HEK293T (cell line): ENCODE data around the gene NUFIP2.

Experiments
- ARNT ChIP-seq: fragments of 450-650 bp; IDR thresholded peaks from 2 replicates; pipeline ENCODE4 v1.6.1; 2017; ENCODE audit warnings: mild to moderate bottlenecking
- ELF4 ChIP-seq: fragments of 450-650 bp; IDR thresholded peaks from 2 replicates; pipeline ENCODE4 v1.6.1; 2017; ENCODE audit warnings: antibody characterized with exemption
- FOXM1 ChIP-seq: fragments of 450-650 bp; IDR thresholded peaks from 2 replicates; pipeline ENCODE4 v1.6.1; 2017; ENCODE audit warnings: mild to moderate bottlenecking, borderline replicate concordance
- LEF1 ChIP-seq: fragments of 450-650 bp; IDR thresholded peaks from 2 replicates; pipeline ENCODE4 v1.6.1; 2017; ENCODE audit warnings: mild to moderate bottlenecking, borderline replicate concordance
- NFRKB ChIP-seq: fragments of 450-650 bp; IDR thresholded peaks from 2 replicates; pipeline ENCODE4 v1.6.1; 2016; ENCODE audit warnings: mild to moderate bottlenecking, moderate library complexity
- PKNOX1 ChIP-seq: fragments of 450-650 bp; IDR thresholded peaks from 2 replicates; pipeline ENCODE4 v1.6.1; 2016
- SP1 ChIP-seq: fragments of 450-650 bp; IDR thresholded peaks from 2 replicates; pipeline ENCODE4 v1.6.1; 2017
- TARDBP ChIP-seq: fragments of 450-650 bp; IDR thresholded peaks from 2 replicates; pipeline ENCODE4 v1.6.1; 2016

- TF ChIP-seq ARNT (no peak), TARDBP (no peak), LEF1 (no peak), PKNOX1 (no peak), SP1 (no peak), NFRKB (no peak), ELF4 (no peak), FOXM1 (no peak)
These were observed 51.2 kb downstream of the NUFIP2 start for GRCh38 chr17:29242790-29243189.
